Keratinocyte (primary cell): ENCODE measurements around the gene CEP63.

ENCODE experiments used
- EZH2 ChIP-seq: IDR thresholded peaks from one replicate; pipeline ENCODE4 v1.6.1; 2012; ENCODE audit warnings: inconsistent platforms, mild to moderate bottlenecking, low read length, moderate library complexity
- TF ChIP-seq, protein P1 (sequence below), 3 experiments: IDR thresholded peaks in 1 of 3; conservative IDR thresholded peaks in 1 of 3; optimal IDR thresholded peaks in 1 of 3; 2 replicates in 2 of 3; 3 replicates in 1 of 3; pipeline versions ENCODE3 to v1.5.1; 2011; ENCODE audit warnings: low read length in 3 of 3, mild to moderate bottlenecking in 3 of 3, moderate library complexity in 2 of 3, control low read depth in 1 of 3, inconsistent platforms in 1 of 3; ENCODE audit not compliant: insufficient read depth in 2 of 3; ENCODE audit errors: extremely low read depth in 1 of 3

DNA sequence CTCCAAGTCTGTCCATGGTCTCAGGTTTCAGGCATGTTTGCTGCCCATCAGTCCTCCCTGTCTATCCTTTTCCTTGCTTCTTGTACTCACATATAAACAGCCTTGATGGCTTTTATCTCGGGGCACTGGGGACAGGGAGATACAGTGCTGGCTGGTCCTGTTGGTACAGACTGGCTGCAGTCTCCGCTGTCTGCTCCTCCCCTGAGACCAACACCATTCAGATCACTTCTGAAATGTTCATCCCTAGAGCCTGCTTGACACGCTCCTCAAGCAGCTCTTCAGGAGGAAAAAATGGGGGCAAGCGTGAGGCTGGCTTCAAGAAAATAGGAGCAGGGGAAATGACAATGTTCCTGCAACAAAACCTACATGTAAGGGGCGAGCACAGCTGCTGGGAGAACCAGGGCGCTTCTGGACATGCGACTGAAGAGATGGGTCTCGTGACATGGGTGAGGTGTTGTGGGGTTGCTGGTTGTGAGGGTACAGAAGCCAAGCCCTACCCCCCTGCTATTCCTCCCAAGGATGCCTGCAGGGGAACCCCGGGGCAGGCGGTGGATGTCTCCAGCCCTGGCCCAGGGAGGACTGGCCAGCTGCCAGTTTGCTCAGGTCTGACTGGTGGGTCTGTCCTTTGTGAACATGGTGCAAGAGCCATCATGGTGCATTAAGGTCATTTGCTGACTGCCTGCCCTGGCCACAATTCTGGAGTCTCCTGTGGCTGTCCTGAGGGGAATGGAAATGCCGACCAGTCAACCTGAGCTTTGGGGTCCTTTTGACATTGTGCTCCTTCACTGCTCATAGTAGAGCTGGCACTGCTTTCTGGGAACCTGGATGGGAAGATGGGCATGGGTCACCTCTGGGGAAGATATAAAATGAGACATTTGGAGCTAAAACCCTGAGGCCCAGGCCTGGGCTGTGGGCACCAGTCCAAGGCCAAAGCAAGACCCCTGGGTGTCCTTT is 124.9 kb downstream of the CEP63 start:
- TF ChIP-seq, protein P1, sequence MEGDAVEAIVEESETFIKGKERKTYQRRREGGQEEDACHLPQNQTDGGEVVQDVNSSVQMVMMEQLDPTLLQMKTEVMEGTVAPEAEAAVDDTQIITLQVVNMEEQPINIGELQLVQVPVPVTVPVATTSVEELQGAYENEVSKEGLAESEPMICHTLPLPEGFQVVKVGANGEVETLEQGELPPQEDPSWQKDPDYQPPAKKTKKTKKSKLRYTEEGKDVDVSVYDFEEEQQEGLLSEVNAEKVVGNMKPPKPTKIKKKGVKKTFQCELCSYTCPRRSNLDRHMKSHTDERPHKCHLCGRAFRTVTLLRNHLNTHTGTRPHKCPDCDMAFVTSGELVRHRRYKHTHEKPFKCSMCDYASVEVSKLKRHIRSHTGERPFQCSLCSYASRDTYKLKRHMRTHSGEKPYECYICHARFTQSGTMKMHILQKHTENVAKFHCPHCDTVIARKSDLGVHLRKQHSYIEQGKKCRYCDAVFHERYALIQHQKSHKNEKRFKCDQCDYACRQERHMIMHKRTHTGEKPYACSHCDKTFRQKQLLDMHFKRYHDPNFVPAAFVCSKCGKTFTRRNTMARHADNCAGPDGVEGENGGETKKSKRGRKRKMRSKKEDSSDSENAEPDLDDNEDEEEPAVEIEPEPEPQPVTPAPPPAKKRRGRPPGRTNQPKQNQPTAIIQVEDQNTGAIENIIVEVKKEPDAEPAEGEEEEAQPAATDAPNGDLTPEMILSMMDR (optimal IDR thresholded peaks at IDR 0.05 in 1 of 3, IDR thresholded peaks at IDR 0.05 in 1 of 3, conservative IDR thresholded peaks at IDR 0.05 in 1 of 3; ENCODE audit: extremely low read depth in 1 of 3, insufficient read depth in 2 of 3, low read length in 3 of 3): no peak
- TF ChIP-seq EZH2: no peak
